DMS114 treated with DMSO at 0.1 percent for 48 hours (cell line): ENCODE measurements around the gene ATP2A2.

Source experiments
- DNase-seq: peaks from one replicate; lab custom pipeline; 2025; ENCODE audit not compliant: unreplicated experiment; lab: John Stamatoyannopoulos, UW

ATP2A2 gene

GRCh38 chr12:110258466-110258865, 22.6 kb upstream of the ATP2A2 start:
- DNase-seq, result no peak

GRCh38 chr12:110262442-110263388, 18.3 kb upstream of the ATP2A2 start:
- DNase-seq, result no peak

- no peak for DNase-seq
These were observed 14.6 kb upstream of the ATP2A2 start for GRCh38 chr12:110266381-110266960.

- no peak for DNase-seq
These were observed 13.9 kb upstream of the ATP2A2 start for GRCh38 chr12:110266980-110267620.

- DNase-seq, result no peak
These were observed 11.4 kb upstream of the ATP2A2 start for GRCh38 chr12:110269622-110270124.

- DNase-seq, result no peak
These were observed 10.7 kb upstream of the ATP2A2 start for GRCh38 chr12:110270125-110270962.

GRCh38 chr12:110271015-110271414, 10.0 kb upstream of the ATP2A2 start:
- no peak for DNase-seq

- no peak for DNase-seq
These were observed 3.4 kb upstream of the ATP2A2 start for GRCh38 chr12:110277530-110278254.

- no peak for DNase-seq
These were observed 2.9 kb upstream of the ATP2A2 start for GRCh38 chr12:110278255-110278536.

- DNase-seq, result no peak
These were observed 1.3 kb upstream of the ATP2A2 start for GRCh38 chr12:110279566-110280375.

- DNase-seq, result no peak
These were observed 662 bp upstream of the ATP2A2 start for GRCh38 chr12:110280392-110280778.

- DNase-seq, result no peak
These were observed 677 bp downstream of the ATP2A2 start for GRCh38 chr12:110281549-110282299.

GRCh38 chr12:110282300-110282860, 1.3 kb downstream of the ATP2A2 start:
- DNase-seq, result no peak

GRCh38 chr12:110282956-110283817, 2.1 kb downstream of the ATP2A2 start:
- DNase-seq, result no peak

GRCh38 chr12:110284597-110284996, 3.5 kb downstream of the ATP2A2 start:
- DNase-seq, result no peak

GRCh38 chr12:110286623-110287022, 5.6 kb downstream of the ATP2A2 start:
- DNase-seq, result no peak

GRCh38 chr12:110287986-110288385, 6.9 kb downstream of the ATP2A2 start:
- no peak for DNase-seq
